ENCODE results near the gene KAT14.

DNA sequence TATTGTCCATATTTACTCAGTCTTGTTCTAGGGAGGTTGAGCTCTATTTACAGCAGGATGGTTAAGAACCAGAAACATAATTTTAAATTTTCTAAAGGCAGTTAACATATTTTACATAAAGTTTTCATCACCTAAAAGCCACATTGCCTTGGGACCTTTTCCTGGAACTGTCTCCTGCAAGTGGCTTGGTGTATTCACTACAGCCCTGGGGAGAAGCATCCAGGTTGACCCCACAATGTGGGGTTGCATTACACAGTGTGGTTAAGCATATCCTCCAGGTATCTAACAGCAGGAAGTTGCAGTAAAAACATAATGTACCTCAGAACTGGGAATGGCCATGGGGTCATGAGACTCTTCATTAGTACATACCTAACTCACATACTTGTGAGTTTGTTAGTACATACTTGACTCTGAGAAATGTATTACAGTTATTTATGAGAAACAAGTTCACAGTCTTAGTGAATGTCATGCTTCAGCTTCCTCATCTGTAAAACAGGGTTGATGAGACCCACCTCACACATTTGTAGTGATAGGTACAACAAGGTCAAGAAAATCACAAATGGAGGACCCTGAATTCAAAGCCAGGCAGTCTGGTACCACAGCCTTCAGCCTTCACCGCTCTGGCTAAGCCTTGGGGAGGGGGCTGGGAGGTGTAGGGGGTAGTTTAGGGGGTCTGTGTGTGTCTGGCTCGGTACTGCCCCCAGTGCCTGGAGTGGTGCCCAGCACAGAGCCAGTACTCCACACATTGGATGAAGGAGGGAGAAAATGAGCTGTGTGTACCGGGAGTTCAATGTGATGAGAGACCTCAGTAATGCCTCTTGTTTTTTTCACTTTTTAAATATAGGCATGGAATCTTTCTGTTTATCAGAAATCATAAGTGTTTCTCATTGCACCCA is 52.9 kb downstream of the KAT14 start:
- TF ChIP-seq, protein P1, sequence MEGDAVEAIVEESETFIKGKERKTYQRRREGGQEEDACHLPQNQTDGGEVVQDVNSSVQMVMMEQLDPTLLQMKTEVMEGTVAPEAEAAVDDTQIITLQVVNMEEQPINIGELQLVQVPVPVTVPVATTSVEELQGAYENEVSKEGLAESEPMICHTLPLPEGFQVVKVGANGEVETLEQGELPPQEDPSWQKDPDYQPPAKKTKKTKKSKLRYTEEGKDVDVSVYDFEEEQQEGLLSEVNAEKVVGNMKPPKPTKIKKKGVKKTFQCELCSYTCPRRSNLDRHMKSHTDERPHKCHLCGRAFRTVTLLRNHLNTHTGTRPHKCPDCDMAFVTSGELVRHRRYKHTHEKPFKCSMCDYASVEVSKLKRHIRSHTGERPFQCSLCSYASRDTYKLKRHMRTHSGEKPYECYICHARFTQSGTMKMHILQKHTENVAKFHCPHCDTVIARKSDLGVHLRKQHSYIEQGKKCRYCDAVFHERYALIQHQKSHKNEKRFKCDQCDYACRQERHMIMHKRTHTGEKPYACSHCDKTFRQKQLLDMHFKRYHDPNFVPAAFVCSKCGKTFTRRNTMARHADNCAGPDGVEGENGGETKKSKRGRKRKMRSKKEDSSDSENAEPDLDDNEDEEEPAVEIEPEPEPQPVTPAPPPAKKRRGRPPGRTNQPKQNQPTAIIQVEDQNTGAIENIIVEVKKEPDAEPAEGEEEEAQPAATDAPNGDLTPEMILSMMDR (IDR thresholded peaks at IDR 0.05): no peak
- TF ChIP-seq POLR2AphosphoS5 (IDR thresholded peaks at IDR 0.05) (no peak), EP300 (IDR thresholded peaks at IDR 0.05) (no peak)
